B cell (primary cell): Measurements from ENCODE around the gene SLAMF9. TPM values are rescaled to one million over a fixed set of nuclear protein-coding genes. Genes with fewer than 3 reads are reported as not detected.

Experiments used
- ATAC-seq: fragments of 200-7000 bp; cut with Tn5 transposase; one replicate; pipeline ENCODE4 v1.10.0; 2021; ENCODE audit warnings: low read depth, mild to moderate bottlenecking, moderate number of reproducible peaks, moderate library complexity
- CTCF ChIA-PET: fragments of 350-600 bp; sonication (Branson Sonifier 250); formaldehyde crosslinking; loops from one replicate; lab custom pipeline; 2021; ENCODE audit warnings: antibody characterized with exemption, inconsistent platforms; lab: Charles Lee
- POLR2A ChIA-PET: fragments of 350-600 bp; sonication (Branson Sonifier 250); formaldehyde crosslinking; loops from one replicate; lab custom pipeline; 2021; ENCODE audit warnings: antibody characterized with exemption; lab: Charles Lee
- DNase-seq: peaks from one replicate; pipeline ENCODE4 v3.0.0; 2013
- H2AFZ ChIP-seq: 2 replicates; pipeline ENCODE4 v1.6.1; 2012; ENCODE audit warnings: mild to moderate bottlenecking, low read depth, low read length; ENCODE audit not compliant: insufficient read depth, poor library complexity, severe bottlenecking
- H3K27ac ChIP-seq, 2 donors: 1 replicate in 1 of 2; 2 replicates in 1 of 2; pipeline ENCODE4 v1.5.1; 2012 to 2013; ENCODE audit warnings: low read length in 2 of 2, mild to moderate bottlenecking in 2 of 2, moderate library complexity in 1 of 2
- H3K27me3 ChIP-seq, 4 experiments: fragments of 200-600 bp in 1 of 4; sonication (generic) in 1 of 4; replicated peaks in 1 of 4; 1 replicate in 2 of 4; 2 replicates in 2 of 4; pipeline versions ENCODE4 v1.6.1 to v1.7.0; 2013 to 2016; ENCODE audit warnings: low read length in 3 of 4, mild to moderate bottlenecking in 2 of 4, mixed read lengths in 1 of 4, moderate library complexity in 1 of 4; ENCODE audit not compliant: insufficient read depth in 4 of 4, control insufficient read depth in 3 of 4; ENCODE audit errors: control extremely low read depth in 1 of 4
- H3K36me3 ChIP-seq, 2 experiments: replicated peaks in 1 of 2; 1 replicate in 1 of 2; 2 replicates in 1 of 2; pipeline versions ENCODE4 v1.6.1 to v1.7.1; 2013; ENCODE audit warnings: low read length in 1 of 2; ENCODE audit not compliant: insufficient read depth in 2 of 2, control insufficient read depth in 1 of 2; ENCODE audit errors: control extremely low read depth in 1 of 2, extremely low read depth in 1 of 2
- H3K4me1 ChIP-seq, 2 donors: fragments of 200-600 bp in 1 of 2; sonication (generic) in 1 of 2; 1 replicate in 1 of 2; 2 replicates in 1 of 2; pipeline versions ENCODE4 v1.5.1 to v1.6.1; 2013 to 2017; ENCODE audit warnings: low read length in 2 of 2; ENCODE audit not compliant: control insufficient read depth in 2 of 2, insufficient read depth in 2 of 2
- H3K4me2 ChIP-seq: replicated peaks from 2 replicates; pipeline ENCODE3; 2012; ENCODE audit warnings: mild to moderate bottlenecking, low read depth, low read length; ENCODE audit not compliant: poor library complexity, severe bottlenecking
- H3K4me3 ChIP-seq, 5 experiments: fragments of 200-600 bp in 1 of 5; sonication (generic) in 1 of 5; 1 replicate in 3 of 5; 2 replicates in 2 of 5; pipeline versions ENCODE4 v1.5.1 to v1.7.0; 2011 to 2016; ENCODE audit warnings: low read length in 4 of 5, mild to moderate bottlenecking in 4 of 5, low read depth in 2 of 5, control low read depth in 1 of 5, moderate library complexity in 1 of 5; ENCODE audit not compliant: insufficient read depth in 1 of 5; ENCODE audit errors: control extremely low read depth in 1 of 5, extremely low read depth in 1 of 5
- H3K79me2 ChIP-seq: fragments of 200-600 bp; sonication (generic); one replicate; pipeline ENCODE4 v1.6.0; 2016; ENCODE audit warnings: low read length; ENCODE audit not compliant: control insufficient read depth, insufficient read depth
- H3K9ac ChIP-seq: fragments of 200-600 bp; sonication (generic); 2 replicates; pipeline ENCODE4 v1.6.1; 2017; ENCODE audit warnings: mild to moderate bottlenecking, low read length, moderate library complexity
- H3K9me3 ChIP-seq, 3 donors: one replicate each; pipeline versions ENCODE4 v1.6.1 to v1.7.1; 2013; ENCODE audit warnings: low read length in 2 of 3; ENCODE audit not compliant: control insufficient read depth in 2 of 3, insufficient read depth in 1 of 3; ENCODE audit errors: control extremely low read depth in 1 of 3
- H4K20me1 ChIP-seq: 2 replicates; pipeline ENCODE4 v1.6.0; 2012; ENCODE audit warnings: mild to moderate bottlenecking, low read length; ENCODE audit not compliant: insufficient read depth, control insufficient read depth, poor library complexity, severe bottlenecking
- H3K27ac Mint-ChIP-seq: one replicate; pipeline ENCODE4 v1.8.0; 2021; ENCODE audit warnings: mixed read lengths
- H3K27me3 Mint-ChIP-seq: one replicate; pipeline ENCODE4 v1.8.0; 2021; ENCODE audit warnings: mixed read lengths
- H3K4me1 Mint-ChIP-seq: one replicate; pipeline ENCODE4 v1.8.0; 2021; ENCODE audit warnings: mixed read lengths
- H3K4me3 Mint-ChIP-seq: one replicate; pipeline ENCODE4 v1.8.0; 2021; ENCODE audit warnings: mixed read lengths
- H3K9me3 Mint-ChIP-seq: one replicate; pipeline ENCODE4 v1.8.0; 2022; ENCODE audit warnings: mixed read lengths; ENCODE audit not compliant: insufficient read depth
- EZH2 ChIP-seq: IDR thresholded peaks from 2 replicates; pipeline ENCODE4 v1.6.1; 2012; ENCODE audit warnings: borderline replicate concordance, low read depth, mild to moderate bottlenecking, moderate library complexity, low read length; ENCODE audit not compliant: insufficient read depth, poor library complexity, severe bottlenecking
- WGBS: methylation state at CpG from one replicate; pipeline ENCODE4 v1.1.5; 2013; ENCODE audit warnings: missing lambda C conversion rate; ENCODE audit not compliant: insufficient coverage; 5-methylcytosine and 5-hydroxymethylcytosine counted together
- intact Hi-C: fragments of 100-400 bp; cut with micrococcal nuclease; formaldehyde crosslinking; loops from one replicate; pipeline ENCODE4 v1.10.0; 2022
- polyA plus RNA-seq: library from polyadenylated mRNA; depleted of rRNA; stranded (reverse); fragments of >200 nt; gene quantifications from 2 replicates; pipeline ENCODE4 v1.2.3, GENCODE V29; 2012
- total RNA-seq, 2 donors: library from RNA; stranded (reverse); fragments of 120-200 nt in 1 of 2; gene quantifications; 1 replicate in 1 of 2; 2 replicates in 1 of 2; pipeline versions ENCODE4 v1.2.3 to v1.2.4, GENCODE V29; 2013 to 2022
- TF ChIP-seq, protein P1 (sequence below): fragments of 200-600 bp; IDR thresholded peaks from one replicate; pipeline ENCODE4 v1.8.0; 2022; ENCODE audit warnings: antibody characterized with exemption, mild to moderate bottlenecking

The SLAMF9 gene
- total and polyA plus RNA-seq, 2 donors (not counting 1 experiment from before 2014, with no cell fraction given) = not detected

DNA sequence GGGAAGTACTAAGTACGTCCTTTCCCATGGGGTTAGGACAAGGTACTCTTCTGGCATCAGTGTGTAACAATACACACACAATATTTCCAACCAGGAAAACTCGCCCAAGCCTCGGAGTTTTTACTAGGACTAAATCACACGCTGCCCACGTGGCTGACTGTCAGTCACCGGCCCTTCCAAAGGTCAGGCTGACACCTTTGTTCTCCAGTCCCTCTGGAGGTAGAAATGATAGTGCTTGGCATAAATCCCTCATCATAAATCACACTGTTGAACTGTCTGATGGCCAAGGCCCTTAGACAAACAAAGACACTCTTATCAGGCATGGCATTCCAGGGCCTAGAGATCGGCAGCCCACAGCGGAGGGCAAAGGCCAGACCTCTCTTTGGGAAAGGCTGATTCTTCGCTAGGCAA lies 16.9 kb upstream of the SLAMF9 start:
- H3K27me3 ChIP-seq = peaks cover 0 to 28% (median 6%) of the 10 kb centered on the region in 4 experiments
- H3K27me3 Mint-ChIP-seq = peaks cover 28% of the 10 kb centered on the region
- no peaks in the 10 kb centered on the region for H3K36me3 ChIP-seq
- no peaks in the 10 kb centered on the region for H3K4me1 ChIP-seq
- H3K4me3 Mint-ChIP-seq = no peak overlapping the region
- H2AFZ ChIP-seq = no peak overlapping the region
- no peaks in the 10 kb centered on the region for H3K9me3 ChIP-seq
- no peak overlapping the region for H3K27ac Mint-ChIP-seq
- H3K9me3 Mint-ChIP-seq = no peaks in the 10 kb centered on the region
- H3K9ac ChIP-seq = no peak overlapping the region
- TF ChIP-seq EZH2 = no peak
- TF ChIP-seq, protein P1, sequence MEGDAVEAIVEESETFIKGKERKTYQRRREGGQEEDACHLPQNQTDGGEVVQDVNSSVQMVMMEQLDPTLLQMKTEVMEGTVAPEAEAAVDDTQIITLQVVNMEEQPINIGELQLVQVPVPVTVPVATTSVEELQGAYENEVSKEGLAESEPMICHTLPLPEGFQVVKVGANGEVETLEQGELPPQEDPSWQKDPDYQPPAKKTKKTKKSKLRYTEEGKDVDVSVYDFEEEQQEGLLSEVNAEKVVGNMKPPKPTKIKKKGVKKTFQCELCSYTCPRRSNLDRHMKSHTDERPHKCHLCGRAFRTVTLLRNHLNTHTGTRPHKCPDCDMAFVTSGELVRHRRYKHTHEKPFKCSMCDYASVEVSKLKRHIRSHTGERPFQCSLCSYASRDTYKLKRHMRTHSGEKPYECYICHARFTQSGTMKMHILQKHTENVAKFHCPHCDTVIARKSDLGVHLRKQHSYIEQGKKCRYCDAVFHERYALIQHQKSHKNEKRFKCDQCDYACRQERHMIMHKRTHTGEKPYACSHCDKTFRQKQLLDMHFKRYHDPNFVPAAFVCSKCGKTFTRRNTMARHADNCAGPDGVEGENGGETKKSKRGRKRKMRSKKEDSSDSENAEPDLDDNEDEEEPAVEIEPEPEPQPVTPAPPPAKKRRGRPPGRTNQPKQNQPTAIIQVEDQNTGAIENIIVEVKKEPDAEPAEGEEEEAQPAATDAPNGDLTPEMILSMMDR = no peak
- ChIA-PET POLR2A (no interaction called here), CTCF (interaction anchor here (2.7 kb wide), 1 partner anchor 36 kb away, joined by 11 read pairs; no protein-coding TSS in a partner anchor)
- H3K4me3 ChIP-seq = no peak overlapping the region
- no peak overlapping the region for H3K27ac ChIP-seq
- no peaks in the 10 kb centered on the region for H3K79me2 ChIP-seq
- H3K4me1 Mint-ChIP-seq = no peaks in the 10 kb centered on the region
- WGBS = 88% methylated on average over 8 of the region's 9 CpGs
- ATAC-seq (no peak), DNase-seq (no peak)
- intact Hi-C loops = no loop called here
- H4K20me1 ChIP-seq = no peaks in the 10 kb centered on the region
- no peak overlapping the region for H3K4me2 ChIP-seq

DNA sequence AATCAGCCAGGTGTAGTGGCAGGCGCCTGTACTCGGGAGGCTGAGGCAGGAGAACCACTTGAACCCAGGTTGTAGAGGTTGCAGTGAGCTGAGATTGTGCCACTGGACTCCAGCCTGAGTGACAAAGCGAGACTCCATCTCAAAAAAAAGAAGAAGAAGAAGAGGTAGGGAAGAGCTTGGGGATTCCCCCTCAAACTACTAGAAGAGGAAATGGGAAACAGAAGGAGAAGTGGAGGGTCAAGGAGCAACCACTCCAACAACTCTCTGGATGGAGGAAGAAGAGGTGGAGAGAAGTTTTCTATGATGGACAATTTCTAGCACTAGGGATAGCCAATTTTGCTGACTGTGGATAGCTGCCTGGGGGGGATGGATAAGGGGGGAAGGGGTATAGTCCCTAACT lies 14.9 kb upstream of the SLAMF9 start:
- ATAC-seq = no peak
- peaks cover 38% of the 10 kb centered on the region for H3K27me3 Mint-ChIP-seq
- Histone ChIP-seq H3K27ac (no peak overlapping the region), H3K36me3 (no peaks in the 10 kb centered on the region), H3K4me2 (no peak overlapping the region), H3K4me1 (no peaks in the 10 kb centered on the region), H3K4me3 (no peak overlapping the region), H3K27me3 (peaks cover 0 to 20% (median 6%) of the 10 kb centered on the region in 4 experiments), H3K9me3 (peaks cover 0 to 1% (median 0%) of the 10 kb centered on the region in 3 donors), H3K79me2 (no peaks in the 10 kb centered on the region), H4K20me1 (no peaks in the 10 kb centered on the region), H3K9ac (no peak overlapping the region), H2AFZ (no peak overlapping the region)
- POLR2A ChIA-PET = no interaction called here
- H3K9me3 Mint-ChIP-seq = no peaks in the 10 kb centered on the region
- CTCF ChIA-PET = interaction anchor here (1.2 to 2.7 kb wide), 2 partner anchors 11 to 39 kb away, joined by 4 to 11 read pairs; no protein-coding TSS in a partner anchor
- TF ChIP-seq, protein P1 = no peak
- no peak for TF ChIP-seq EZH2
- no peak for DNase-seq
- 100% methylated on average over 1 of the region's 3 CpGs for WGBS
- no peak overlapping the region for H3K27ac Mint-ChIP-seq
- no peaks in the 10 kb centered on the region for H3K4me1 Mint-ChIP-seq
- no peak overlapping the region for H3K4me3 Mint-ChIP-seq
- intact Hi-C loops = no loop called here
